Renal cortical epithelial cell (primary cell): Measurements from ENCODE around the gene MAPK6. TPM values are rescaled to one million over a fixed set of nuclear protein-coding genes. Genes with fewer than 3 reads are reported as not detected.
"Not testable (repeated sequence)": the region's sequence is repeated elsewhere in the genome, so short reads cannot be mapped to it uniquely, and the experiment has no call there.

Experiments used
- DNase-seq: peaks from one replicate; pipeline ENCODE4 v3.0.0-alpha.2; 2011; ENCODE audit warnings: low read depth
- total RNA-seq: library from RNA; depleted of rRNA; stranded (reverse); fragments of >200 nt; gene quantifications from 2 replicates; pipeline ENCODE4 v1.2.3, GENCODE V29; 2014

Gene MAPK6
- total RNA-seq, 1 donor from 2014 or later = 55.4 TPM

GRCh38 chr15:52080031-52080430, 61.0 kb downstream of the MAPK6 start:
- DNase-seq = peak; percentile 72

GRCh38 chr15:52080706-52081392, 61.8 kb downstream of the MAPK6 start:
- no peak for DNase-seq

- DNase-seq = peak; percentile 31
Observed at GRCh38 chr15:52082197-52083036, 63.4 kb downstream of the MAPK6 start.

- not testable (repeated sequence) for DNase-seq
Observed at GRCh38 chr15:52083037-52083359, 64.0 kb downstream of the MAPK6 start.

- no peak for DNase-seq
Observed at GRCh38 chr15:52083603-52084002, 64.6 kb downstream of the MAPK6 start.

GRCh38 chr15:52085299-52085698, 66.3 kb downstream of the MAPK6 start:
- DNase-seq = peak; percentile 25

GRCh38 chr15:52086011-52086786, 67.2 kb downstream of the MAPK6 start:
- DNase-seq = no peak

GRCh38 chr15:52090193-52090592, 71.2 kb downstream of the MAPK6 start:
- DNase-seq = no peak

GRCh38 chr15:52093167-52093538, 74.1 kb downstream of the MAPK6 start:
- peak; percentile 44 for DNase-seq

- DNase-seq = peak; percentile 79
Observed at GRCh38 chr15:52093539-52094510, 74.8 kb downstream of the MAPK6 start.

- DNase-seq = no peak
Observed at GRCh38 chr15:52094811-52095584, 76.0 kb downstream of the MAPK6 start.

- DNase-seq = peak; percentile 82
Observed at GRCh38 chr15:52095597-52096262, 76.7 kb downstream of the MAPK6 start.

GRCh38 chr15:52096536-52096935, 77.5 kb downstream of the MAPK6 start:
- DNase-seq = not testable (repeated sequence)

- DNase-seq = no peak
Observed at GRCh38 chr15:52097180-52097579, 78.2 kb downstream of the MAPK6 start.

GRCh38 chr15:52098323-52098722, 79.3 kb downstream of the MAPK6 start:
- no peak for DNase-seq

- DNase-seq = no peak
Observed at GRCh38 chr15:52099651-52100272, 80.7 kb downstream of the MAPK6 start.

- DNase-seq = peak; percentile 92
Observed at GRCh38 chr15:52100807-52101442, 81.9 kb downstream of the MAPK6 start.

- DNase-seq = no peak
Observed at GRCh38 chr15:52101542-52102323, 82.7 kb downstream of the MAPK6 start.
